GM12878 (cell line): ENCODE results near the gene IL3. TPM values are rescaled to one million over a fixed set of nuclear protein-coding genes. Genes with fewer than 3 reads are reported as not detected.

Source experiments
- ATAC-seq: fragments of 200-7000 bp; cut with Tn5 transposase; 3 replicates; pipeline ENCODE4 v1.9.1; 2020; ENCODE audit warnings: mild to moderate bottlenecking, moderate library complexity
- BruUV-seq: library from RNA; stranded (reverse); fragments of 400-500 nt; replicated peaks from 2 replicates; lab custom pipeline; 2021; lab: Mats Ljungman, UMichigan
- CTCF ChIA-PET: fragments of 300-600 bp; sonication (Branson Sonifier 250); formaldehyde crosslinking; extraction: SDS; loops from one replicate; lab custom pipeline; 2021; ENCODE audit warnings: inconsistent platforms; lab: Yijun Ruan, JAX
- POLR2A ChIA-PET: fragments of 350-600 bp; formaldehyde crosslinking; extraction: SDS; loops from one replicate; lab custom pipeline; 2021; ENCODE audit warnings: inconsistent platforms; lab: Charles Lee
- RAD21 ChIA-PET: fragments of 300-600 bp; sonication (Branson Sonifier 250); formaldehyde crosslinking; loops from one replicate; lab custom pipeline; 2023; ENCODE audit warnings: antibody characterized with exemption; ENCODE audit not compliant: unreplicated experiment; lab: Charles Lee
- SMC1A ChIA-PET: fragments of 300-600 bp; sonication (Branson Sonifier 250); formaldehyde crosslinking; loops from one replicate; lab custom pipeline; 2023; ENCODE audit not compliant: unreplicated experiment, uncharacterized antibody; lab: Charles Lee
- DNase-seq: peaks from one replicate; pipeline ENCODE4 v3.0.0-alpha.2; 2011; ENCODE audit warnings: low read depth, low spot score
- FAIRE-seq: peaks from 3 replicates; lab custom pipeline; 2011; peaks lifted over from hg19 to GRCh38; lab: Jason Lieb, UNC
- H2AFZ ChIP-seq: 2 replicates; pipeline ENCODE4 v1.6.0; 2011; ENCODE audit warnings: low read depth, low read length, control low read depth; ENCODE audit not compliant: control insufficient read depth
- H3K27ac ChIP-seq: 2 replicates; pipeline ENCODE4 v1.5.1; 2011; ENCODE audit warnings: control low read depth; ENCODE audit not compliant: control insufficient read depth, insufficient read depth
- H3K27me3 ChIP-seq, 2 experiments: replicated peaks in 1 of 2; 2 replicates each; pipeline versions ENCODE4 v1.6.0 to v1.6.1; 2011; ENCODE audit warnings: low read length in 1 of 2; ENCODE audit not compliant: control insufficient read depth in 2 of 2, insufficient read depth in 2 of 2
- H3K36me3 ChIP-seq, 2 experiments: 2 replicates each; pipeline ENCODE4 v1.5.1; 2011; ENCODE audit warnings: low read length in 1 of 2; ENCODE audit not compliant: control insufficient read depth in 2 of 2, insufficient read depth in 2 of 2
- H3K4me1 ChIP-seq: 2 replicates; pipeline ENCODE4 v1.6.1; 2011; ENCODE audit warnings: mild to moderate bottlenecking, low read length, moderate library complexity, mixed read lengths; ENCODE audit not compliant: control insufficient read depth, insufficient read depth
- H3K4me2 ChIP-seq: 2 replicates; pipeline ENCODE4 v1.6.0; 2011; ENCODE audit warnings: control low read depth; ENCODE audit not compliant: control insufficient read depth, insufficient read depth
- H3K4me3 ChIP-seq: fragments of 200-600 bp; sonication (generic); 2 replicates; pipeline ENCODE4 v1.5.1; 2016
- H3K79me2 ChIP-seq: 2 replicates; pipeline ENCODE4 v1.6.0; 2011; ENCODE audit warnings: low read length; ENCODE audit not compliant: control insufficient read depth, insufficient read depth
- H3K9ac ChIP-seq: 2 replicates; pipeline ENCODE4 v1.8.0; 2011; ENCODE audit warnings: low read length, control low read depth, mixed read lengths; ENCODE audit not compliant: control insufficient read depth, insufficient read depth
- H3K9me3 ChIP-seq: replicated peaks from 3 replicates; pipeline ENCODE4 v1.5.1; 2011; ENCODE audit warnings: mild to moderate bottlenecking, low read length; ENCODE audit not compliant: control insufficient read depth, insufficient read depth
- H4K20me1 ChIP-seq: 2 replicates; pipeline ENCODE4 v1.6.0; 2011; ENCODE audit not compliant: control insufficient read depth, insufficient read depth
- FOS ChIP-seq: IDR thresholded peaks from 3 replicates; pipeline ENCODE4 v1.6.1; 2011; ENCODE audit warnings: borderline replicate concordance; ENCODE audit not compliant: insufficient read length; ENCODE audit errors: extremely low read depth
- IKZF1 ChIP-seq: fragments of 450-650 bp; conservative IDR thresholded peaks from 2 replicates; pipeline ENCODE4 v1.6.1; 2017; ENCODE audit warnings: antibody characterized with exemption, mild to moderate bottlenecking
- NFYA ChIP-seq: IDR thresholded peaks from 2 replicates; pipeline ENCODE4 v1.6.1; 2011; ENCODE audit warnings: low read depth, mild to moderate bottlenecking, low read length, improper control_type of control experiment, borderline replicate concordance
- RFX5 ChIP-seq: IDR thresholded peaks from 2 replicates; pipeline ENCODE4 v1.6.1; 2011; ENCODE audit warnings: low read depth, low read length, improper control_type of control experiment
- WGBS: methylation state at CpG from one replicate; pipeline ENCODE4 v1.1.6; 2016; ENCODE audit warnings: low lambda C conversion rate; ENCODE audit not compliant: insufficient replicate concordance, insufficient coverage; ENCODE audit errors: missing lambda C conversion rate; 5-methylcytosine and 5-hydroxymethylcytosine counted together
- in situ Hi-C: fragments of 300-500 bp; cut with MboI; formaldehyde crosslinking; loops from 9 replicates; pipeline ENCODE4 v1.14.3; 2018; ENCODE audit warnings: mixed read lengths
- intact Hi-C: fragments of 100-400 bp; cut with micrococcal nuclease; formaldehyde crosslinking; loops from one replicate; pipeline ENCODE4 v1.14.2; 2022; ENCODE audit not compliant: unreplicated experiment
- polyA plus RNA-seq, 11 experiments: library from polyadenylated mRNA; depleted of rRNA in 4 of 11; unstranded in 6 of 11; stranded (reverse) in 5 of 11; fragments of >200 nt; fragmentation: Nextera tagmentation in 4 of 11; fragmentation: Illumina TruSeq in 1 of 11; extraction: Ambion mirVana in 4 of 11; extraction: Trizol in 1 of 11; gene quantifications; 1 replicate in 1 of 11; 2 replicates in 10 of 11; pipeline versions ENCODE4 v1.2.1 to v1.2.3, GENCODE V29; 2011 to 2016; ENCODE audit warnings: inconsistent platforms in 2 of 11, missing spikeins in 2 of 11, low read depth in 1 of 11
- total RNA-seq, 4 experiments: library from RNA; depleted of rRNA in 3 of 4; stranded (reverse); fragments of >200 nt in 3 of 4; fragmentation: Illumina TruSeq in 1 of 4; extraction: Trizol in 1 of 4; gene quantifications; 2 replicates each; pipeline versions ENCODE4 v1.2.1 to v1.2.3, GENCODE V29; 2013 to 2021

Gene IL3
- total and polyA plus RNA-seq, 10 of the 15 experiments (the other 5 are each of a cell fraction or from before 2014, with no cell fraction given): not detected

- BruUV-seq: no TSS peak
- ChIA-PET RAD21 (interaction anchor here (0.6 to 1.3 kb wide), 4 partner anchors 9 to 812 kb away, joined by 3 to 4 read pairs (median 3); no protein-coding TSS in a partner anchor), POLR2A (interaction anchor here (1.1 kb wide), 1 partner anchor 18 kb away, joined by 3 read pairs; no protein-coding TSS in a partner anchor), SMC1A (interaction anchor here (1.1 kb wide), 1 partner anchor 14 kb away, joined by 4 read pairs; no protein-coding TSS in a partner anchor), CTCF (interaction anchor here (1.1 to 1.4 kb wide), 2 partner anchors 9 to 164 kb away, joined by 3 to 4 read pairs; no protein-coding TSS in a partner anchor)
- H3K79me2 ChIP-seq: no peaks in the 10 kb centered on the region
- no peak overlapping the region for H3K4me2 ChIP-seq
- TF ChIP-seq RFX5 (no peak), FOS (no peak), NFYA (no peak), IKZF1 (no peak)
- no peak overlapping the region for H3K9ac ChIP-seq
- 59% methylated on average over 7 of the region's 7 CpGs for WGBS
- no peak overlapping the region for H3K4me3 ChIP-seq
- FAIRE-seq: no peak
- no peaks in the 10 kb centered on the region for H3K4me1 ChIP-seq
- in situ Hi-C loops: loop anchor here (10.0 kb wide), 1 partner anchor 431 kb away; no protein-coding TSS in a partner anchor
- H2AFZ ChIP-seq: no peak overlapping the region
- no peaks in the 10 kb centered on the region for H4K20me1 ChIP-seq
- H3K27ac ChIP-seq: no peak overlapping the region
- no peaks in the 10 kb centered on the region for H3K27me3 ChIP-seq
- no peak for DNase-seq
- no peak for ATAC-seq
- H3K36me3 ChIP-seq: no peaks in the 10 kb centered on the region
- no peaks in the 10 kb centered on the region for H3K9me3 ChIP-seq
- intact Hi-C loops: no loop called here
Observed at GRCh38 chr5:132074091-132074771, 13.8 kb downstream of the IL3 start.
